Measurements from ENCODE around the gene PIK3AP1. TPM values are rescaled to one million over a fixed set of nuclear protein-coding genes. Genes with fewer than 3 reads are reported as not detected.

Gene PIK3AP1
- polyA plus RNA-seq, 2 of the 4 experiments (the other 2 are of a cell fraction): 1.6 to 3.2 TPM

DNA sequence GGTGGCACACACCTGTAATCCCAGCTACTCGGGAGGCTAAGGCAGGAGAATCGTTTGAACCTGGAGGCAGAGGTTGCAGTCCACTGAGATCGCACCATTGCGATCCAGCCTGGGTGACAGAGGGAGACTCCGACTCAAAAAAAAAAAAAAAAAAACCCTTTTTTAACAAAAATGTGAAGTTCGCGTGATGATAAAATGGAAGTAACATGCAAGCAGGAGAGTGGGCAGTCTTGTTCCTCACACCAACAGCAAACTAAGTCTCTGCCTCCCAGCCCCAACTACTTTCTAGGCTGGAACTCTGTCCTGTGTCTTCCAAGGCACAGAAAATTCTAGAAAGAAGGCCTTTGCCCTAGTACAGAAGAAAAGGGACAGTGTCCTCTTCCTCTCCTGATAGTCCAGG, 11.3 kb downstream of the PIK3AP1 start:
- no peaks in the 10 kb centered on the region for H3K4me1 ChIP-seq
- WGBS (ENCODE audit: missing lambda C conversion rate): 78% methylated on average over 7 of the region's 7 CpGs
- H3K4me3 ChIP-seq: no peak overlapping the region
- H3K4me2 ChIP-seq: no peak overlapping the region
- DNase-seq (ENCODE audit: low read depth in 1 of 2, low spot score in 1 of 2) (no peak), ATAC-seq (no peak), FAIRE-seq (no peak)
- POLR2A ChIA-PET: no interaction called here
- TF ChIP-seq EHMT2 (IDR thresholded peaks at IDR 0.05; ENCODE audit: low read depth) (no peak), MYC (IDR thresholded peaks at IDR 0.05; ENCODE audit: borderline replicate concordance, low read length) (no peak), ZC3H11A (IDR thresholded peaks at IDR 0.05) (no peak), ZNF302 (CRISPR knock-in tag; IDR thresholded peaks at IDR 0.05) (no peak), JUN (IDR thresholded peaks at IDR 0.05) (no peak), PHF8 (IDR thresholded peaks at IDR 0.05; ENCODE audit: borderline replicate concordance, low read depth) (no peak), RAD21 (conservative IDR thresholded peaks at IDR 0.05 in 1 of 2, IDR thresholded peaks at IDR 0.05 in 1 of 2) (no peak), NPAS2 (CRISPR knock-in tag; IDR thresholded peaks at IDR 0.05; ENCODE audit: borderline replicate concordance) (no peak), TFCP2L1 (CRISPR knock-in tag; IDR thresholded peaks at IDR 0.05) (no peak), TP53 (CRISPR knock-in tag; IDR thresholded peaks at IDR 0.05) (no peak), ZFP36 (IDR thresholded peaks at IDR 0.05; ENCODE audit: borderline replicate concordance, partially characterized antibody) (no peak), RNF2 (IDR thresholded peaks at IDR 0.05; ENCODE audit: borderline replicate concordance, low read depth) (no peak), CBX8 (IDR thresholded peaks at IDR 0.05) (no peak)
- TF ChIP-seq, protein P1, sequence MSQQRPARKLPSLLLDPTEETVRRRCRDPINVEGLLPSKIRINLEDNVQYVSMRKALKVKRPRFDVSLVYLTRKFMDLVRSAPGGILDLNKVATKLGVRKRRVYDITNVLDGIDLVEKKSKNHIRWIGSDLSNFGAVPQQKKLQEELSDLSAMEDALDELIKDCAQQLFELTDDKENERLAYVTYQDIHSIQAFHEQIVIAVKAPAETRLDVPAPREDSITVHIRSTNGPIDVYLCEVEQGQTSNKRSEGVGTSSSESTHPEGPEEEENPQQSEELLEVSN (IDR thresholded peaks at IDR 0.05; ENCODE audit: borderline replicate concordance, low read depth): no peak
- TF ChIP-seq, protein P2, sequence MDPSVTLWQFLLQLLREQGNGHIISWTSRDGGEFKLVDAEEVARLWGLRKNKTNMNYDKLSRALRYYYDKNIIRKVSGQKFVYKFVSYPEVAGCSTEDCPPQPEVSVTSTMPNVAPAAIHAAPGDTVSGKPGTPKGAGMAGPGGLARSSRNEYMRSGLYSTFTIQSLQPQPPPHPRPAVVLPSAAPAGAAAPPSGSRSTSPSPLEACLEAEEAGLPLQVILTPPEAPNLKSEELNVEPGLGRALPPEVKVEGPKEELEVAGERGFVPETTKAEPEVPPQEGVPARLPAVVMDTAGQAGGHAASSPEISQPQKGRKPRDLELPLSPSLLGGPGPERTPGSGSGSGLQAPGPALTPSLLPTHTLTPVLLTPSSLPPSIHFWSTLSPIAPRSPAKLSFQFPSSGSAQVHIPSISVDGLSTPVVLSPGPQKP (IDR thresholded peaks at IDR 0.05; ENCODE audit: low read depth, low read length): no peak
- TF ChIP-seq, protein P3, sequence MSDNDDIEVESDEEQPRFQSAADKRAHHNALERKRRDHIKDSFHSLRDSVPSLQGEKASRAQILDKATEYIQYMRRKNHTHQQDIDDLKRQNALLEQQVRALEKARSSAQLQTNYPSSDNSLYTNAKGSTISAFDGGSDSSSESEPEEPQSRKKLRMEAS (IDR thresholded peaks at IDR 0.05): no peak
- H3K27ac ChIP-seq: no peak overlapping the region
- CTCF ChIA-PET: interaction anchor here (0.6 to 0.9 kb wide), 3 partner anchors 33 to 120 kb away, joined by 3 to 5 read pairs (median 3); no protein-coding TSS in a partner anchor
- no peaks in the 10 kb centered on the region for H3K9me3 ChIP-seq

DNA sequence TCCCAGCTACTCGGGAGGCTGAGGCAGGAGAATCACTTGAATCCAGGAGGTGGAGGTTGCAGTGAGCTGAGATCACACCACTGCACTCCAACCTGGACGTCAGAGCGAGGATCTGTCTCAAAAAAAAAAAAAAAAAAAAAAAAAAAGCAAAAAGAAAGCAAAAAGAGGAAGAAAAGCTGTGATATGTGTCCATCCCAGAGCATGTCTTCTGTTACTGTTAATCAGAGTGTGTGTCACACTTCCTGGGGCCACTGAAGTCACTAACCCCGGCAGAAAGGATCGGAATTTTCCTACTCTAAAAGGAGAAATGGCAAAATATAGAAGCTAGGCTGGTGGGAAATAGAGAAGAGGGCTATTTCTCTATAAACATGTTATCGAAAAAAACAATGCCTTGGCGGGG, 11.9 kb downstream of the PIK3AP1 start:
- no peak overlapping the region for H3K4me2 ChIP-seq
- no peak for ATAC-seq
- no peaks in the 10 kb centered on the region for H3K9me3 ChIP-seq
- H3K4me3 ChIP-seq: no peak overlapping the region
- H3K4me1 ChIP-seq: no peaks in the 10 kb centered on the region
- CTCF ChIA-PET: interaction anchor here (0.6 to 0.7 kb wide), 2 partner anchors 32 to 119 kb away, joined by 3 to 5 read pairs; no protein-coding TSS in a partner anchor
- no peak for FAIRE-seq
- WGBS (ENCODE audit: missing lambda C conversion rate): 74% methylated on average over 6 of the region's 7 CpGs
- POLR2A ChIA-PET: no interaction called here
- no peak for TF ChIP-seq SMC3 (IDR thresholded peaks at IDR 0.05)
- TF ChIP-seq RAD21 (conservative IDR thresholded peaks at IDR 0.05 in 1 of 2, IDR thresholded peaks at IDR 0.05 in 1 of 2): no peak
- no peak for TF ChIP-seq HOXB5 (CRISPR knock-in tag; IDR thresholded peaks at IDR 0.05)
- no peak for TF ChIP-seq NR3C1 (IDR thresholded peaks at IDR 0.05)
- no peak overlapping the region for H3K27ac ChIP-seq
- DNase-seq (ENCODE audit: low read depth in 1 of 2, low spot score in 1 of 2): no peak

DNA sequence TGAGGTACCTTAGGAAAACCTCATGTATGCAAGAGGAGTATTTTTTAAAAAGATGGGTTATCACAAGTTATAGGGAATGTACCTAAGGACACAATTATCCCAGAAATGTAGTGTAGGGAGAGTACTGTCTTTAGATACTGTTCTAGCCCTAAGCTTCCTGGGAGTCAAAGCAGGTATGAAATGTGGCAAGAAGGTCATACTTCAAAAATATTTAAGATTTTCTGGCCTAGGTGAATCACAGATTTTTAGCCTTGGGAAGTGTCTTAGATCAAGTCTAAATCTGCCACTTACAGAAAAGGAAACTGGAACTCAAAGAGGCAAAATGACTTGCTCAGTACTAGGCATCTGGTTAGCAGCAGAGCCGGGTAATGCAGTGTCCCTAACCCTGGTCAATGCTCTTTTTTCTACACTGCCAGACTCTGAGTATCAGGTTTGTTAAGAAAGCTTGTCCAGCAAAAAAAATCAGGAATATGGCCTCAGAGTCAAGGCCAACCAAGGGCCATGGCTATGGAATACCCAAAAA, 13.9 kb downstream of the PIK3AP1 start:
- H3K4me1 ChIP-seq: no peaks in the 10 kb centered on the region
- no peaks in the 10 kb centered on the region for H3K9me3 ChIP-seq
- FAIRE-seq (no peak), ATAC-seq (no peak), DNase-seq (ENCODE audit: low read depth in 1 of 2, low spot score in 1 of 2) (no peak)
- TF ChIP-seq CHD4 (IDR thresholded peaks at IDR 0.05; ENCODE audit: borderline replicate concordance) (no peak), JUNB (IDR thresholded peaks at IDR 0.05) (no peak), CBX8 (IDR thresholded peaks at IDR 0.05) (no peak), FOSB (CRISPR knock-in tag; IDR thresholded peaks at IDR 0.05) (no peak), BHLHE40 (IDR thresholded peaks at IDR 0.05; ENCODE audit: low read depth, low read length) (no peak), RAD21 (conservative IDR thresholded peaks at IDR 0.05 in 1 of 2, IDR thresholded peaks at IDR 0.05 in 1 of 2) (no peak), POLR2A (IDR thresholded peaks at IDR 0.05; ENCODE audit: low read length) (no peak), KDM5A (IDR thresholded peaks at IDR 0.05) (no peak), NR3C1 (IDR thresholded peaks at IDR 0.05) (no peak), RFX5 (IDR thresholded peaks at IDR 0.05) (no peak), HDAC2 (IDR thresholded peaks at IDR 0.05) (no peak), ESRRA (IDR thresholded peaks at IDR 0.05; ENCODE audit: borderline replicate concordance, low read length) (no peak), ZC3H11A (IDR thresholded peaks at IDR 0.05) (no peak), CEBPB (IDR thresholded peaks at IDR 0.05) (no peak), EHMT2 (IDR thresholded peaks at IDR 0.05; ENCODE audit: low read depth) (no peak), FOSL2 (IDR thresholded peaks at IDR 0.05) (no peak), FOSL2 (CRISPR knock-in tag; IDR thresholded peaks at IDR 0.05) (no peak)
- TF ChIP-seq, protein P1 (IDR thresholded peaks at IDR 0.05; ENCODE audit: borderline replicate concordance, low read depth): no peak
- TF ChIP-seq, protein P3 (IDR thresholded peaks at IDR 0.05): no peak
- TF ChIP-seq, protein P4, sequence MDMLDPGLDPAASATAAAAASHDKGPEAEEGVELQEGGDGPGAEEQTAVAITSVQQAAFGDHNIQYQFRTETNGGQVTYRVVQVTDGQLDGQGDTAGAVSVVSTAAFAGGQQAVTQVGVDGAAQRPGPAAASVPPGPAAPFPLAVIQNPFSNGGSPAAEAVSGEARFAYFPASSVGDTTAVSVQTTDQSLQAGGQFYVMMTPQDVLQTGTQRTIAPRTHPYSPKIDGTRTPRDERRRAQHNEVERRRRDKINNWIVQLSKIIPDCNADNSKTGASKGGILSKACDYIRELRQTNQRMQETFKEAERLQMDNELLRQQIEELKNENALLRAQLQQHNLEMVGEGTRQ (IDR thresholded peaks at IDR 0.05): no peak
- 65% methylated on average over 1 of the region's 1 CpG for WGBS (ENCODE audit: missing lambda C conversion rate)
- no peak overlapping the region for H3K4me2 ChIP-seq
- ChIA-PET POLR2A (no interaction called here), CTCF (interaction anchor here (1.2 to 3.0 kb wide), 2 partner anchors 66 to 331 kb away, joined by 3 to 12 read pairs; no protein-coding TSS in a partner anchor)
- H3K27ac ChIP-seq: no peak overlapping the region
- no peak overlapping the region for H3K4me3 ChIP-seq
